Upper lobe of left lung (tissue), 4 donors: ENCODE data around the gene PPDPF.

Source experiments
- CTCF ChIP-seq, 6 experiments: fragments of 450-650 bp in 4 of 6; fragments of 200-600 bp in 2 of 6; sonication (generic) in 2 of 6; IDR thresholded peaks; one replicate each; pipeline ENCODE4 v1.5.1; 2016 to 2019; ENCODE audit warnings: antibody characterized with exemption in 6 of 6
- EP300 ChIP-seq, 4 donors: sonication (generic); formaldehyde crosslinking; IDR thresholded peaks; one replicate each; pipeline ENCODE4 v1.5.1; 2017; ENCODE audit warnings: antibody characterized with exemption in 4 of 4, control low read depth in 2 of 4
- POLR2A ChIP-seq, 4 donors: fragments of 450-650 bp; IDR thresholded peaks; one replicate each; pipeline ENCODE4 v1.5.1; 2016 to 2017; ENCODE audit warnings: antibody characterized with exemption in 4 of 4, mild to moderate bottlenecking in 2 of 4
- POLR2AphosphoS5 ChIP-seq, 2 donors: sonication (generic); formaldehyde crosslinking; IDR thresholded peaks; one replicate each; pipeline ENCODE4 v1.5.1; 2017; ENCODE audit warnings: antibody characterized with exemption in 2 of 2

GRCh38 chr20:63529861-63530787 is 9.6 kb downstream of the PPDPF start:
- TF ChIP-seq EP300 (IDR thresholded peaks at IDR 0.05) (no peak), CTCF (IDR thresholded peaks at IDR 0.05) (no peak), POLR2A (IDR thresholded peaks at IDR 0.05) (no peak), POLR2AphosphoS5 (IDR thresholded peaks at IDR 0.05) (no peak)
